Smooth muscle cell (in vitro differentiated cells): ENCODE results near the gene KIAA1586. TPM values are rescaled to one million over a fixed set of nuclear protein-coding genes. Genes with fewer than 3 reads are reported as not detected.
"Not testable (repeated sequence)": the region's sequence is repeated elsewhere in the genome, so short reads cannot be mapped to it uniquely, and the experiment has no call there.

ENCODE experiments used
- DNase-seq: peaks from one replicate; lab custom pipeline; 2025; ENCODE audit not compliant: unreplicated experiment; lab: John Stamatoyannopoulos, UW
- H2AFZ ChIP-seq: fragments of 200-600 bp; sonication (generic); 2 replicates; pipeline ENCODE4 v1.6.0; 2016; ENCODE audit warnings: antibody characterized with exemption, low read depth, mild to moderate bottlenecking
- H3F3A ChIP-seq: fragments of 200-600 bp; sonication (generic); 2 replicates; pipeline ENCODE4 v1.6.0; 2017; ENCODE audit warnings: antibody characterized with exemption, low read depth
- H3K27ac ChIP-seq: fragments of 200-600 bp; sonication (generic); 2 replicates; pipeline ENCODE4 v1.5.1; 2016; ENCODE audit warnings: low read depth, mild to moderate bottlenecking
- H3K27me3 ChIP-seq: fragments of 200-600 bp; sonication (generic); 2 replicates; pipeline ENCODE4 v1.6.1; 2016; ENCODE audit warnings: low read depth, mild to moderate bottlenecking
- H3K36me3 ChIP-seq: fragments of 200-600 bp; sonication (generic); 2 replicates; pipeline ENCODE4 v1.5.1; 2016; ENCODE audit warnings: low read depth
- H3K4me1 ChIP-seq: fragments of 200-600 bp; sonication (generic); 2 replicates; pipeline ENCODE4 v1.5.1; 2016; ENCODE audit warnings: low read depth
- H3K4me2 ChIP-seq: fragments of 200-600 bp; sonication (generic); 2 replicates; pipeline ENCODE4 v1.6.0; 2016; ENCODE audit warnings: mild to moderate bottlenecking
- H3K4me3 ChIP-seq: fragments of 200-600 bp; sonication (generic); 2 replicates; pipeline ENCODE4 v1.5.1; 2016; ENCODE audit warnings: mild to moderate bottlenecking
- H3K79me2 ChIP-seq: fragments of 200-600 bp; sonication (generic); 2 replicates; pipeline ENCODE4 v1.6.0; 2016; ENCODE audit warnings: low read depth, mild to moderate bottlenecking
- H3K9ac ChIP-seq: fragments of 200-600 bp; sonication (generic); 2 replicates; pipeline ENCODE4 v1.6.0; 2016; ENCODE audit warnings: low read depth
- H3K9me3 ChIP-seq: fragments of 200-600 bp; sonication (generic); replicated peaks from 2 replicates; pipeline ENCODE4 v1.5.1; 2016; ENCODE audit warnings: low read depth
- H4K20me1 ChIP-seq: fragments of 200-600 bp; sonication (generic); 2 replicates; pipeline ENCODE4 v1.6.0; 2016; ENCODE audit warnings: low read depth
- CTCF ChIP-seq: fragments of 200-600 bp; sonication (generic); IDR thresholded peaks from 2 replicates; pipeline ENCODE4 v1.5.1; 2017; ENCODE audit warnings: borderline replicate concordance, mild to moderate bottlenecking, antibody characterized with exemption; ENCODE audit not compliant: insufficient read depth, poor library complexity, severe bottlenecking
- WGBS: methylation state at CpG from one replicate; pipeline ENCODE4 v1.1.7; 2016; ENCODE audit warnings: low lambda C conversion rate; 5-methylcytosine and 5-hydroxymethylcytosine counted together
- polyA plus RNA-seq: library from polyadenylated mRNA; unstranded; fragments of >200 nt; fragmentation: Nextera tagmentation; extraction: Ambion mirVana; gene quantifications from 2 replicates; pipeline ENCODE4 v1.2.1, GENCODE V29; 2016
- total RNA-seq: library from RNA; depleted of rRNA; stranded (reverse); fragments of >200 nt; gene quantifications from 2 replicates; pipeline ENCODE4 v1.2.3, GENCODE V29; 2014

Gene KIAA1586
- total and polyA plus RNA-seq, 2 experiments from 2014 or later = 10.1 to 13.1 TPM

GRCh38 chr6:57004292-57004691 lies 42.2 kb upstream of the KIAA1586 start:
- DNase-seq = no peak
- Histone ChIP-seq H3F3A (no peaks in the 10 kb centered on the region), H3K36me3 (no peaks in the 10 kb centered on the region), H3K9ac (no peak overlapping the region), H3K79me2 (no peaks in the 10 kb centered on the region), H3K4me2 (no peak overlapping the region), H3K27me3 (no peaks in the 10 kb centered on the region), H3K27ac (no peak overlapping the region), H3K9me3 (no peaks in the 10 kb centered on the region), H4K20me1 (no peaks in the 10 kb centered on the region), H3K4me1 (no peaks in the 10 kb centered on the region), H3K4me3 (no peak overlapping the region), H2AFZ (no peak overlapping the region)
- TF ChIP-seq CTCF = no peak
- over 99% methylated on average over 14 of the region's 14 CpGs for WGBS

GRCh38 chr6:57006101-57006500 lies 40.4 kb upstream of the KIAA1586 start:
- Histone ChIP-seq H2AFZ (no peak overlapping the region), H3F3A (no peaks in the 10 kb centered on the region), H3K4me1 (no peaks in the 10 kb centered on the region), H3K36me3 (no peaks in the 10 kb centered on the region), H3K9me3 (no peaks in the 10 kb centered on the region), H3K79me2 (no peaks in the 10 kb centered on the region), H3K4me2 (no peak overlapping the region), H3K4me3 (no peak overlapping the region), H3K27ac (no peak overlapping the region), H4K20me1 (no peaks in the 10 kb centered on the region), H3K9ac (no peak overlapping the region), H3K27me3 (no peaks in the 10 kb centered on the region)
- WGBS = 71% methylated on average over 3 of the region's 3 CpGs
- DNase-seq = no peak
- TF ChIP-seq CTCF = no peak

GRCh38 chr6:57008069-57008468 lies 38.4 kb upstream of the KIAA1586 start:
- DNase-seq, H3K4me2 ChIP-seq, H3K4me1 ChIP-seq, H3K27me3 ChIP-seq, H3K36me3 ChIP-seq, H4K20me1 ChIP-seq, H2AFZ ChIP-seq, H3K27ac ChIP-seq, H3K9ac ChIP-seq, H3K4me3 ChIP-seq, H3K79me2 ChIP-seq, H3K9me3 ChIP-seq, H3F3A ChIP-seq: not testable (repeated sequence)
- 66% methylated on average over 2 of the region's 2 CpGs for WGBS

GRCh38 chr6:57013521-57013926 lies 33.0 kb upstream of the KIAA1586 start:
- no peak for TF ChIP-seq CTCF
- no peaks in the 10 kb centered on the region for H3K9me3 ChIP-seq
- peaks cover 3% of the 10 kb centered on the region for H3F3A ChIP-seq
- no peak overlapping the region for H3K9ac ChIP-seq
- WGBS = 33% methylated on average over 4 of the region's 4 CpGs
- H3K79me2 ChIP-seq = no peaks in the 10 kb centered on the region
- H3K27ac ChIP-seq = no peak overlapping the region
- no peaks in the 10 kb centered on the region for H3K36me3 ChIP-seq
- H4K20me1 ChIP-seq = no peaks in the 10 kb centered on the region
- H3K4me1 ChIP-seq = no peaks in the 10 kb centered on the region
- H2AFZ ChIP-seq = no peak overlapping the region
- H3K4me2 ChIP-seq = no peak overlapping the region
- no peak overlapping the region for H3K4me3 ChIP-seq
- H3K27me3 ChIP-seq = no peaks in the 10 kb centered on the region
- no peak for DNase-seq
